ENCODE measurements around the gene RNF144B.

The RNF144B gene

GRCh38 chr6:18424201-18424600, 37.1 kb downstream of the RNF144B start:
- in situ Hi-C loops (cut with HindIII; ENCODE audit: low sequenced_read_pairs): no loop called here
- H3K4me3 ChIP-seq (ENCODE audit: low read depth, low read length): no peak overlapping the region
- no peak for TF ChIP-seq CTCF (IDR thresholded peaks at IDR 0.05; ENCODE audit: low read depth, low read length)
- DNase-seq (ENCODE audit: low read depth, low spot score): no peak

DNA sequence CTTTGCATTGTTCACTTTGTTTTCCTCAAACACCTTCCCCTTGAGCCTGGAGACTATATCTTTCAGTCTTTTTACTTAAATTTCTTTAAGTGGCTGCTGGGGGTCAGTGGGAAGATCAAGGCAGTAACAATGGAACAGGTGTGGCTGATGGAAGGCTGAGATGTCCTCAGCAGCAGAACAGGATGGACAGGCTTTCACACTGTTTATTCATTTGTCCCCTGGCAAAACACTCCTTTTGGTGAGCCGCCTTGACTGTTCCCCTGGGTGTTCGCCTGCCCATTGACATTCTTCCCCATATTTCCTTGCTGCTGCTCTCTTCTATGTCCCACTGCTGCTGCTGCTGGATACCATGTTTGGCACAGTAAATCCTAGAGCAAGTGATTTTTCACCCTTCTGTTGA, 38.1 kb downstream of the RNF144B start:
- no peak overlapping the region for H3K4me3 ChIP-seq (ENCODE audit: low read depth, low read length)
- DNase-seq (ENCODE audit: low read depth, low spot score): no peak
- in situ Hi-C loops (cut with HindIII; ENCODE audit: low sequenced_read_pairs): no loop called here
- no peak for TF ChIP-seq CTCF (IDR thresholded peaks at IDR 0.05; ENCODE audit: low read depth, low read length)

DNA sequence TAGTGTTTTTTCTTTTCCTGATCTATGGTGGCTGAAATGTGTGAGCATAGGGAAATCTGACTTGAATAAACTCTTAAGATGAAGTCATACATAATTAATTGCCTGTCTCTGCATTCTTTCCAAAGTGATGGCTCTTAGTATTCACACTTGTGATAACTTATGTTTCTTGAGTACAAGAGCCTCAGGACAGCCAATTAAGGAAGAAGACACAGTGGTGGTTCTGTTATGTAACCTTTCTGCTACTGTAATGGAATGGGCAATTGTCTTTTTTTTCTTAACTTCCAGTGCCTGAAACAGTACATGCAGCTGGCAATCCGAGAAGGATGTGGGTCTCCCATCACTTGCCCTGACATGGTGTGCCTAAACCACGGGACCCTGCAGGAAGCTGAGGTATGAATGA, 40.1 kb downstream of the RNF144B start:
- no peak for TF ChIP-seq CTCF (IDR thresholded peaks at IDR 0.05; ENCODE audit: low read depth, low read length)
- in situ Hi-C loops (cut with HindIII; ENCODE audit: low sequenced_read_pairs): no loop called here
- no peak overlapping the region for H3K4me3 ChIP-seq (ENCODE audit: low read depth, low read length)
- DNase-seq (ENCODE audit: low read depth, low spot score): no peak

DNA sequence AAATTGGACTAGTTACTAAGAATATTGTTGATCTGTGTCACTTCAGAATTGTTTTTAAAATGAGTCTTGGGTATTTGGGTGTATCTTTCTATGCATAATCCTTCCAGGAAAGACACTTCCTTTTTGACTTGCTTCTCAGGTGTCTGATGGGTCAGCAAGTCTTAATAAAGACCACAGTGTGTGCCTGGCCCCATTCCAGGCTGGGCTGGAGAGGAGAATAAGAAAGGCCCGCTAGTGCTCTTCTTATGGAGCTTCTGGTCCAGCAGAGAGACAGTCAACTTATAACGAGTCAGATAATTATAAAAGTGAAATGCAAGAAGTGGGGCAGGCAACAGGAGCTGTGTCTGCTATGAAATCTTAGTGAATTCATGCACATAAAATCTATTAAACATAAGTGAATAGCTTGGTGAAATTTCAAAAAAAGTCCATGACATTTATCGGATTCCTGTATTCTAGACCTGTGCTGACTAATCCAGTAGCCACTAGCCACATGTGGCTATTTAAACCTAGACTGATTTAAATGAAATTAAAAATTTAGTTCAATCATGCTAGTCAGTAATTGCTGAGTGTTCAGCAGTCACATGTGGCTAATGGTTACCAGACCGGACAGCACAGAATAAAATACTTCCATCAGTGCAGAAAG, 42.6 kb downstream of the RNF144B start:
- no peak overlapping the region for H3K4me3 ChIP-seq (ENCODE audit: low read depth, low read length)
- no peak for TF ChIP-seq CTCF (IDR thresholded peaks at IDR 0.05; ENCODE audit: low read depth, low read length)
- no peak for DNase-seq (ENCODE audit: low read depth, low spot score)
- in situ Hi-C loops (cut with HindIII; ENCODE audit: low sequenced_read_pairs): no loop called here

- in situ Hi-C loops (cut with HindIII; ENCODE audit: low sequenced_read_pairs): no loop called here
- TF ChIP-seq CTCF (IDR thresholded peaks at IDR 0.05; ENCODE audit: low read depth, low read length): no peak
- DNase-seq (ENCODE audit: low read depth, low spot score): no peak
- no peak overlapping the region for H3K4me3 ChIP-seq (ENCODE audit: low read depth, low read length)
Observed at GRCh38 chr6:18431581-18431980, 44.4 kb downstream of the RNF144B start.

- H3K4me3 ChIP-seq (ENCODE audit: low read depth, low read length): no peak overlapping the region
- TF ChIP-seq CTCF (IDR thresholded peaks at IDR 0.05; ENCODE audit: low read depth, low read length): no peak
- in situ Hi-C loops (cut with HindIII; ENCODE audit: low sequenced_read_pairs): no loop called here
- peak; percentile 69 for DNase-seq (ENCODE audit: low read depth, low spot score)
Observed at GRCh38 chr6:18432180-18432579, 45.0 kb downstream of the RNF144B start.

DNA sequence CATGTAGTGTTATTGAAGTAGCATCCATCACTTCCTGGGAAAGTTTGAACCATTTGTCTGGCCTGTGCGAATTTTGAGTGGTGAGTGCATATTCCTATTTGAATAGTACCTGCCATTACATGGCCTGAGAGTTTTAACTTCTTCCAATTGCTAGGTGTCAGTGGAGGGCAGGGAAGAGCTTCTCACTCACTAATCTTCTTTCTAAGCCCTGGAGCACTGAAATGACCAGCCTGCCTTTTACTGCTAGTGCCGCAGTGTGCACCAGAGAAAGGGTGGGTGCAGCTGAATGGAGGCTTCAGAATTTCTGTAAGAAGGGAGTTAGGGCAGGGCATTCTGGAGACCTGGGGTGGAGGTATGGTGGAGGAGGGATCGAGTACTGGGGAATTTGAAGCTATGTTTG, 45.5 kb downstream of the RNF144B start:
- no peak for TF ChIP-seq CTCF (IDR thresholded peaks at IDR 0.05; ENCODE audit: low read depth, low read length)

More for the DNA sequence above, 45.5 kb downstream of the RNF144B start:
- DNase-seq (ENCODE audit: low read depth, low spot score): no peak
- no peak overlapping the region for H3K4me3 ChIP-seq (ENCODE audit: low read depth, low read length)
- in situ Hi-C loops (cut with HindIII; ENCODE audit: low sequenced_read_pairs): no loop called here

Measured in astrocyte of the spinal cord (primary cell).